Stimulated activated naive CD4-positive, alpha-beta T cell treated with Interleukin-2 at 50 U/mL for 16 hours (primary cell): ENCODE data around the gene MAN2A2.
"Not testable (repeated sequence)": the region's sequence is repeated elsewhere in the genome, so short reads cannot be mapped to it uniquely, and the experiment has no call there.

ENCODE experiments used
- DNase-seq: peaks from one replicate; lab custom pipeline; 2025; lab: John Stamatoyannopoulos, UW

Gene MAN2A2

DNA sequence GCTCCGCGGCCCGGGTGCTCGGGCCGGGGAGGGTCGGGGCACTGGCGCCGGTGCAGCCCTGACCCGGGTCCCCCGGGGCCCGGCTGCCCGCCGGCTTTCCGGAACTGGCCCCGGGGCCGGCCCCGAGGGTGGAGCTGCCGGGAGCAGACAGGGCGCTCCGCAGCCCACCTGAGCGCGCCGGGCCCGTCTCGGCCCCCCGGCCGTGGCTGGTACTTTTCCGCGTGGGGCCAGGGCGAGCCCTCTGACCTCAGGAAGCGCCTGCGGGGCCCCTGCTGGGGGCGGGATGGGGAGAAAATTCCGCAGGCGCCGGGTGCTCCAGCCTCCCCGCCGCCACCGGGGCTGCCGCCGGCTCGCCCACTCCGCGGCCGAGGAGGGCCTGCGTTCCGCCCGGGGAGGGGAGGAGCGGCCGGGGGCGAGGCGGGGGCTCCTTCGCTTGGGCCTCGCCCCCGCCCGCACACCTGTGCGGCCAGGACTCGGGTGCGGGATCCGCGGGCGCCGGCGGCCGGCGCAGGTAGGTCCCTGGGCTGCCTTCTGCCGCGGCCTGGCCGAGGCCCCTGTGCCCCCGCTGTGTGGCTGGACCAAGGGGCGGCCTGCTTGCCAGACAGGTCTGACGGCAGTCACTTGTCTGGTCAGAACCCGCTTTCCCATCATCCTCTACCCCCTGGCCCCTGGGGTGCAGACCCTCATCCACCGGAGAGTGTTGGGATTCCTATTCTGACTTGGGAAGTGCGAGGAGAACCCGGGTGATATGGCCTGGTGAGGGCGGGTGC lies 31.2 kb upstream of the MAN2A2 start:
- DNase-seq: peak; percentile 19

DNA sequence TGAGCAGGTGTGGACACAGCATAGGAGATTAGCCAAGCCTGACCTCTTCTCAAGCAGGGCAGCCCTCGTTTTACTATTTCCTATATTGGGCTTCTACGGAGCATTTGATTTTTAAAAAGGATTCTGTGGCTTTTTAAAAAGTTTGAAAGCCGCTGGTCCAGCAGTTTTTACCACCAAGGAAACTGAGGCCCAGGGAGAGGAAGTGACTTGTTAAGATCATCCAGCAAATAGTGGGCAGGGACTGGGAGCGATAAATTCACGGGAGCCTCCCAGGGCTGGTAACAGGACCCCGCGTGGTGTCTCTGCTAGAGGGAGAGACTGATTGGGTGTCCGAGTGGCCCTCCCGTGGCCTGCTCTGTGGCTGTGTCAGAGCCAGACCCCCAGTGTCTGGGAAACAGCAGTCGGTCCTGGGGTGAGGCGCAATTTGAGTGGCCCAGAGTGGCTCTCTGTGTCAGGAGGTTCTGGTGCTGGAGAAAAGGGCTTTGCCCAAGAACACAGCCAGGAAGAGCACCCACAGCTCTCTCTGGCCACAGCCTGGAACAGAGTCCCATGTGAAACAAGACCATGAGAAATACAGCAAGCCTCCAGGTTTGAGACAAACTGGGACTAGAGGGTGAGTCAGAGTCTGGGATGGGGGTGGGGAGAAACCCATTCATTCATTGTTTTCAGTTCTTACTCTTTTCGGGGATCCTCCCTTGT lies 30.5 kb upstream of the MAN2A2 start:
- DNase-seq: peak; percentile 59

DNA sequence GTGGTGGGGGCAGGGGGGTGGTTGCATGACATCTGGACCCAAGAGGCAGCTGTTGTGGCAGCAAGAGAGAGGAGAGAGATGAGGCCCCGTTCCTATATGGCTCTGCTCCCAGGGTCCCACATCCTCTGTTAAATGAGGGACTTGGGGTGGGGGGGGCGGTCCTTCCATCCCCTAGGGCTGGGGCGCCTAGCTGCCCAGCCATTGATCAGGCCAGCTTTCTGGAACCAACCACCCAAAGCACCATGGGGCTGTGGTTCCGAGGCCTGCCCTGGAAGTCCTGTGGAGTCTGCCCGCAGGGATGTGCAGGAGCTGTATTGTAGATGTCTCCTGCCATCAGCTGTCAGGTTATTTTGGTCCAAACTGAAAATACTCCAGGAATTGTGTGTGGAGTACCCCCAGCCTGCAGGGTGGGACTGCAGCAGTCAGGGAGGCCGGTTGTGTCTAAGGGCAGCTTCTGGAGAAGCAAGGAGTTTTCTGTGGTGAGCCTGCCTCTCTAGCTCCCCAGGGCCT lies 29.6 kb upstream of the MAN2A2 start:
- no peak for DNase-seq

DNA sequence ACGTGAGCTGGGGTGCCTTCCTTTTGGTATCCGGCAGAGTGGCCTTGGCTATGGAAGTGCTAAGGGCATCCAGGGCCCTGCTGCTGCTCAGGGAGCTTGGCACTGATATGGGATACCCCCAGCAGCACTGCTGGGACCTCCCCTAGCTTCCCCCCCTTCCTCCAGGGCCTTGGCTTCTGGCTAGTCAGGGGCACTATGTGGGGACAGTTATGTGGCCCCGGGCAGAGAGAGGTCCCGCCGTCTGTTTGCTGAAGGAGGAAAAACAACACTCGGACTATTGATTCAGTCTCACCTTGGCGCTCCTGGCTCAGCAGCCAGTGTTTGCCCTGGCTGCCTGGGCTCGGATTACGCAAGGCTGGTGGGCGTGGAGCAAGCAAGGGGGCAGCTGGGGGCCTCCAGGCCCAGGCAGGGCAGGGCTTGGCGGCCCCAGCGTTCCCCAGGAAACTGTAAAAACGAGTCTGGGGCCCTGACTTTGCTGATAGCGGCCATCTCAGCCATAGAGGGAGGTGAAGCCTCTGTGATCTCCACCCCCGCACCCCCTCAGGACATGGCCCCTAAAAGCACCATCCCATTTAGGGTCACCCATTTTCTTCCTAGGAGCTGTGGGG lies 29.0 kb upstream of the MAN2A2 start:
- no peak for DNase-seq

DNA sequence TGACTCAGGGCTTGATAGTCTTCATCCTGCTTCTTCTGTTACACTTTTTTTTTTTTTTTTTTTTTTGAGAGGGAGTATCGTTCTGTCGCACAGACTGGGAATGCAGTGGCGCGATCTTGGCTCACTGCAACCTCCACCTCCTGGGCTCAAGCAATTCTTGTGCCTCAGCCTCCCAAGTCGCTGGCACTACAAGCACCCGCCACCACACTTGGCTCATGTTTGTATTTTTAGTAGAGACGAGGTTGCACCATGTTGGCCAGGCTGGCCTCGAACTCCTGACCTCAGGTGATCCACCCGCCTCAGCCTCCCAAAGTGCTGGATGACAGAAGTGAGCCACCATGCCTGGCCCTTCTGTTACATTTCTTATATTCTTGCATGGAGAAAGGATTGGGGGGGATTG lies 28.1 kb upstream of the MAN2A2 start:
- DNase-seq: not testable (repeated sequence)

DNA sequence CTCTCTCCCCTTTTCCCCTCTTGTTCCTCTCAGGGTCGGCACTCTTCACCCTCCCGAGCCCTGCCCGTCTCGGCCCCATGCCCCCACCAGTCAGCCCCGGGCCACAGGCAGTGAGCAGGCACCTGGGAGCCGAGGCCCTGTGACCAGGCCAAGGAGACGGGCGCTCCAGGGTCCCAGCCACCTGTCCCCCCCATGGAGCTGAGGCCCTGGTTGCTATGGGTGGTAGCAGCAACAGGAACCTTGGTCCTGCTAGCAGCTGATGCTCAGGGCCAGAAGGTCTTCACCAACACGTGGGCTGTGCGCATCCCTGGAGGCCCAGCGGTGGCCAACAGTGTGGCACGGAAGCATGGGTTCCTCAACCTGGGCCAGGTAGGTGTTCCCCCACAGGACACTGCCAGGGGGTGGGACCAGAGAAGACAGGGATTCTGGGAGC lies 27.5 kb upstream of the MAN2A2 start:
- DNase-seq: no peak

DNA sequence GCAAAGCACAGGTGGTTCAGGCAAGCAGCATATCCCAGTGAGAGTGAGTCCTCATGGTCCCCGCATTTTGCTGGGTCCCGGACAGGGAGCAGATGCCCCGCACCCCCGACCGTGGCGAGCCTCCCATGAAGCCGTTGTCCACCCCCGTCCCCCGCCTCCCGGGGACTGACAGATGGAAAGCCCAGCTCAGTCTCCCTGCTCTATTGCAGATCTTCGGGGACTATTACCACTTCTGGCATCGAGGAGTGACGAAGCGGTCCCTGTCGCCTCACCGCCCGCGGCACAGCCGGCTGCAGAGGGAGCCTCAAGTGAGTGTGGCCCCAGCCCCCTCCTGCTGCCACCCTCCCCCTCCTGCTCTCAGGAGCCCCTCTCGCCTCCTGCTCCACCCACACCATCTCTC lies 27.1 kb upstream of the MAN2A2 start:
- no peak for DNase-seq

DNA sequence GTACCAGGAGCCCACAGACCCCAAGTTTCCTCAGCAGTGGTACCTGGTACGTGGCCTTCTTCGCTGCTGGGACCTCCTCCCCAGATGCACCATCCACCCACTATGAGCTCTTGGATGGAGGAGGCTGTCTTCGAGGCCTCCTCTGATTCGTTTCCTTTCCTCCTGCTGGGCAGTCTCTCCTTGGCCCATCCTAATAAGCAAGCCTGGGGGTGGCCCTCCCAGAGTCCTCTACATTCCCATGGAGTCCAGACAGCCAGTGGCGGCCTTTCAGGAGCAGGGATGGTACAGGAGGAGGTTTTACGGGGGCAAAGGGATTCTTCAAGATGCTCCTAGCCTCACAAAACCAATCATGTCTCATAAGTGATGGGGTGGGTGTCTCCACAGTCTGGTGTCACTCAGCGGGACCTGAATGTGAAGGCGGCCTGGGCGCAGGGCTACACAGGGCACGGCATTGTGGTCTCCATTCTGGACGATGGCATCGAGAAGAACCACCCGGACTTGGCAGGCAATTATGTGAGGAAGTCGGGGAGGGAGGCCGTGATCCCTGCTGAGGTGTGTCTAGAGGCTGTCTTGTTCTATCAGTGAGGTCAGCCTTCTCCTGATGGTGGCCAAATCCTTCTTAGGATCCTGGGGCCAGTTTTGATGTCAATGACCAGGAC lies 26.5 kb upstream of the MAN2A2 start:
- DNase-seq: no peak

DNA sequence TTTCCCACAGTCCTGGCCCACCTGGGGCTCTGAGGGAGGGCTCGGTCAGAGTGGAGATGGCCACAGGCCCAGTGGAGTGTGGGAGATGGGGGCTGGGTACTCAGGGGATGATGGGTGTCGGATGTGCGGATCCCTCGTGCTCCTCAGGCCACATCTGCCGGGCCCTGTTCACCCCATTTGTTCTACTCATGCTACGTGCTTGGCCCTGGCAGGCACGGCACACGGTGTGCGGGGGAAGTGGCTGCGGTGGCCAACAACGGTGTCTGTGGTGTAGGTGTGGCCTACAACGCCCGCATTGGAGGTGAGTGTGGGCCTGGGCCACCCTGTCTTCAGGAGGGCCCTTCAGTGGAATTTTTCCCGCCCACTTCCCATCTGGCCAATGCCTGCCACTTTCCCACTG lies 25.8 kb upstream of the MAN2A2 start:
- DNase-seq: no peak

DNA sequence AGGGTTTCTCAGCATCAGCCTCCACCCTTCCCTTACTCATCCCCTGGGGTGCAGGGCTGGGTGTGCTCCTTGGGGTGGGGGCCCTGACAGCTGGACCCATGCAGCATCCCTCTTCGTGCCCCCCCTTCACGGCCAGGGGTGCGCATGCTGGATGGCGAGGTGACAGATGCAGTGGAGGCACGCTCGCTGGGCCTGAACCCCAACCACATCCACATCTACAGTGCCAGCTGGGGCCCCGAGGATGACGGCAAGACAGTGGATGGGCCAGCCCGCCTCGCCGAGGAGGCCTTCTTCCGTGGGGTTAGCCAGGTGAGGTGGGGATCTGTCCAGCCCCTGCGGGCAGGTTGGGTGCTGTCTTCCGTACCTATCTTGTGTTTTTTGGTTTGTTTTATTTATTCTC lies 25.1 kb upstream of the MAN2A2 start:
- no peak for DNase-seq

DNA sequence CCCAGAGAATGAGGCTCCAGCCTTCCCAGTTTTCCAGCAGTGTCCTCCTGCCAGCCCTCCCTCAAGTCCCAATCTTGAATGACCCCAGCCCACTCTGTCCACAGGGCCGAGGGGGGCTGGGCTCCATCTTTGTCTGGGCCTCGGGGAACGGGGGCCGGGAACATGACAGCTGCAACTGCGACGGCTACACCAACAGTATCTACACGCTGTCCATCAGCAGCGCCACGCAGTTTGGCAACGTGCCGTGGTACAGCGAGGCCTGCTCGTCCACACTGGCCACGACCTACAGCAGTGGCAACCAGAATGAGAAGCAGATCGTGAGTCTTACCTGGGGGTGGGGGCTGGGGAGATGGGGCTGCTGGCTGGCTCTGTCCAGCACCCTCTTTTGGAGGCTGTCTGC lies 24.4 kb upstream of the MAN2A2 start:
- DNase-seq: no peak

DNA sequence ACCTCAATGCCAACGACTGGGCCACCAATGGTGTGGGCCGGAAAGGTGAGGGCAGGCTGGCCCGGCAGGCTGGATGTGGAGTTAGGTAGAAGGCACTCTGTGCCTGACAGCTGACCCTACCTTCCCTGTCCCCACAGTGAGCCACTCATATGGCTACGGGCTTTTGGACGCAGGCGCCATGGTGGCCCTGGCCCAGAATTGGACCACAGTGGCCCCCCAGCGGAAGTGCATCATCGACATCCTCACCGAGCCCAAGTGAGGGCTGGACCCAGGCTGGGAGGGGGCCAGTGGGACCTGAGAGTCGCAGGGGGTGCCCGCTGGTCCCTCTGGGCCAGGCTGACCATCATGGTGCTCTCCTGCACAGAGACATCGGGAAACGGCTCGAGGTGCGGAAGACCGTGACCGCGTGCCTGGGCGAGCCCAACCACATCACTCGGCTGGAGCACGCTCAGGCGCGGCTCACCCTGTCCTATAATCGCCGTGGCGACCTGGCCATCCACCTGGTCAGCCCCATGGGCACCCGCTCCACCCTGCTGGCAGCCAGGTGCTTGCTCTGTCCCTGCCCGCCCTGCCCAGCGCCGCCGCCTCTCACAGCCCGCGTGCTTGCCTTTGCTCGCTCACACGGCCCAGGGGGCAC lies 23.3 kb upstream of the MAN2A2 start:
- DNase-seq: no peak

DNA sequence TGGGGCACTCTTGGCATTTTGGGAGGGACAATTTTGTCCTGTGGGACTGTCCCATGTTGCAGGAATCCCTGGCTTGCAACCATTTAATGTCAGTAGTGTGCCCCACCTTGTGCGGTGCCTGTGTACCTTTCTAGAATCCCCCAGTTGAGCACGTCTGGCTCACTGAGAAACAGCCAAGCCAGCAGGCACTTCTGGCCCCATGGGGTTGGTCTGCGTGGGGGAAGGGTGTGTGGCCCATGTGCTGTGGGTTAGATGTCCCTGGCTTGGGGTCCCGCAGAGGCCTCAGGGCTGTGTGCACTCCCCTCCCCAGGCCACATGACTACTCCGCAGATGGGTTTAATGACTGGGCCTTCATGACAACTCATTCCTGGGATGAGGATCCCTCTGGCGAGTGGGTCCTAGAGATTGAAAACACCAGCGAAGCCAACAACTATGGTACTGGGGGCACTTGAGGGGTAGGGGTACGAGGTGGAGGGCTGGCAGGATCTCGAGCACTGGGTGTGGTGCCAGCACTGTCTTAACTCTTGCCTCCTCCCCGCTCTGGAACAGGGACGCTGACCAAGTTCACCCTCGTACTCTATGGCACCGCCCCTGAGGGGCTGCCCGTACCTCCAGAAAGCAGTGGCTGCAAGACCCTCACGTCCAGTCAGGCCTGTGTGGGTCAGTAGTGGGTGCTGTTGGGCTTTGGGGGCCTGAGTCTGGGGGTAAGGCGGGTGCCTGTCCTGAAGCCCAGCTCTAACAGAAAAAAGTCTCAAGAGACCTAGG lies 22.5 kb upstream of the MAN2A2 start:
- DNase-seq: no peak

DNA sequence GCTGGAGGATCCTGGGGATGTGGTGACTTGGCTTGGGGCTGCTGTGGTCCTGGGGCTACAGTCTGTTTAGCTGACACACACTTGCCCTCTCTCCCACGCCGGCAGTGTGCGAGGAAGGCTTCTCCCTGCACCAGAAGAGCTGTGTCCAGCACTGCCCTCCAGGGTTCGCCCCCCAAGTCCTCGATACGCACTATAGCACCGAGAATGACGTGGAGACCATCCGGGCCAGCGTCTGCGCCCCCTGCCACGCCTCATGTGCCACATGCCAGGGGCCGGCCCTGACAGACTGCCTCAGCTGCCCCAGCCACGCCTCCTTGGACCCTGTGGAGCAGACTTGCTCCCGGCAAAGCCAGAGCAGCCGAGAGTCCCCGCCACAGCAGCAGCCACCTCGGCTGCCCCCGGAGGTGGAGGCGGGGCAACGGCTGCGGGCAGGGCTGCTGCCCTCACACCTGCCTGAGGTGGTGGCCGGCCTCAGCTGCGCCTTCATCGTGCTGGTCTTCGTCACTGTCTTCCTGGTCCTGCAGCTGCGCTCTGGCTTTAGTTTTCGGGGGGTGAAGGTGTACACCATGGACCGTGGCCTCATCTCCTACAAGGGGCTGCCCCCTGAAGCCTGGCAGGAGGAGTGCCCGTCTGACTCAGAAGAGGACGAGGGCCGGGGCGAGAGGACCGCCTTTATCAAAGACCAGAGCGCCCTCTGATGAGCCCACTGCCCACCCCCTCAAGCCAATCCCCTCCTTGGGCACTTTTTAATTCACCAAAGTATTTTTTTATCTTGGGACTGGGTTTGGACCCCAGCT lies 21.7 kb upstream of the MAN2A2 start:
- DNase-seq: no peak

DNA sequence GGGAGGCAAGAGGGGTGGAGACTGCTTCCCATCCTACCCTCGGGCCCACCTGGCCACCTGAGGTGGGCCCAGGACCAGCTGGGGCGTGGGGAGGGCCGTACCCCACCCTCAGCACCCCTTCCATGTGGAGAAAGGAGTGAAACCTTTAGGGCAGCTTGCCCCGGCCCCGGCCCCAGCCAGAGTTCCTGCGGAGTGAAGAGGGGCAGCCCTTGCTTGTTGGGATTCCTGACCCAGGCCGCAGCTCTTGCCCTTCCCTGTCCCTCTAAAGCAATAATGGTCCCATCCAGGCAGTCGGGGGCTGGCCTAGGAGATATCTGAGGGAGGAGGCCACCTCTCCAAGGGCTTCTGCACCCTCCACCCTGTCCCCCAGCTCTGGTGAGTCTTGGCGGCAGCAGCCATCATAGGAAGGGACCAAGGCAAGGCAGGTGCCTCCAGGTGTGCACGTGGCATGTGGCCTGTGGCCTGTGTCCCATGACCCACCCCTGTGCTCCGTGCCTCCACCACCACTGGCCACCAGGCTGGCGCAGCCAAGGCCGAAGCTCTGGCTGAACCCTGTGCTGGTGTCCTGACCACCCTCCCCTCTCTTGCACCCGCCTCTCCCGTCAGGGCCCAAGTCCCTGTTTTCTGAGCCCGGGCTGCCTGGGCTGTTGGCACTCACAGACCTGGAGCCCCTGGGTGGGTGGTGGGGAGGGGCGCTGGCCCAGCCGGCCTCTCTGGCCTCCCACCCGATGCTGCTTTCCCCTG lies 21.0 kb upstream of the MAN2A2 start:
- no peak for DNase-seq

DNA sequence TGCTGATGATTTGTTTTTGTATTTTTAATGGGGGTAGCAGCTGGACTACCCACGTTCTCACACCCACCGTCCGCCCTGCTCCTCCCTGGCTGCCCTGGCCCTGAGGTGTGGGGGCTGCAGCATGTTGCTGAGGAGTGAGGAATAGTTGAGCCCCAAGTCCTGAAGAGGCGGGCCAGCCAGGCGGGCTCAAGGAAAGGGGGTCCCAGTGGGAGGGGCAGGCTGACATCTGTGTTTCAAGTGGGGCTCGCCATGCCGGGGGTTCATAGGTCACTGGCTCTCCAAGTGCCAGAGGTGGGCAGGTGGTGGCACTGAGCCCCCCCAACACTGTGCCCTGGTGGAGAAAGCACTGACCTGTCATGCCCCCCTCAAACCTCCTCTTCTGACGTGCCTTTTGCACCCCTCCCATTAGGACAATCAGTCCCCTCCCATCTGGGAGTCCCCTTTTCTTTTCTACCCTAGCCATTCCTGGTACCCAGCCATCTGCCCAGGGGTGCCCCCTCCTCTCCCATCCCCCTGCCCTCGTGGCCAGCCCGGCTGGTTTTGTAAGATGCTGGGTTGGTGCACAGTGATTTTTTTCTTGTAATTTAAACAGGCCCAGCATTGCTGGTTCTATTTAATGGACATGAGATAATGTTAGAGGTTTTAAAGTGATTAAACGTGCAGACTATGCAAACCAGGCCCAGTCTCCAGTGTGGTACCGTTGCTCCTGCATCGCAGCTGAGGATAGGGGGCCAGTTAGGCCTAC lies 20.1 kb upstream of the MAN2A2 start:
- DNase-seq: no peak

DNA sequence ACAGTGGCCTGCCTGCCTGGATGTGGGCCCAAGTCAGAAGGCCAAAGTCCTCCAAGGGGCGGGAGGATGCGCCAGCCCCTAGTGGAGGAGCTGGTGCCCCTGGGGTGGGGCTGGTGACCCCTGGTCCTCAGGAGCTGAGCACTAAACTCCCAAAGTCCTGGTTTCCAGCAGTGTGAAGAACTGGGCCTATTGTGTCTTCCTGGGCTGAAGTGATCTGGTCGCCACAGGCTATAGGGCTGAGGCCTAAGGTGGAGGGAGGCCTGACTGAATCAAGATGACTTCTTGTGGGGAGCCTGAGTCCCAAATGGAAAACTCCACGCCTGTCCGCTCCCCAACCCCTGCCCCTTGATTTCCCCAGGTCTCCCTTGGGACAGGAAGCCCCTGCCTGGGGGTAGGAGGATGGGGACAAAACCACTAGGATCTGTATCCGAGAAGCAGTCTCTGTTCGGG lies 19.6 kb upstream of the MAN2A2 start:
- DNase-seq: no peak

DNA sequence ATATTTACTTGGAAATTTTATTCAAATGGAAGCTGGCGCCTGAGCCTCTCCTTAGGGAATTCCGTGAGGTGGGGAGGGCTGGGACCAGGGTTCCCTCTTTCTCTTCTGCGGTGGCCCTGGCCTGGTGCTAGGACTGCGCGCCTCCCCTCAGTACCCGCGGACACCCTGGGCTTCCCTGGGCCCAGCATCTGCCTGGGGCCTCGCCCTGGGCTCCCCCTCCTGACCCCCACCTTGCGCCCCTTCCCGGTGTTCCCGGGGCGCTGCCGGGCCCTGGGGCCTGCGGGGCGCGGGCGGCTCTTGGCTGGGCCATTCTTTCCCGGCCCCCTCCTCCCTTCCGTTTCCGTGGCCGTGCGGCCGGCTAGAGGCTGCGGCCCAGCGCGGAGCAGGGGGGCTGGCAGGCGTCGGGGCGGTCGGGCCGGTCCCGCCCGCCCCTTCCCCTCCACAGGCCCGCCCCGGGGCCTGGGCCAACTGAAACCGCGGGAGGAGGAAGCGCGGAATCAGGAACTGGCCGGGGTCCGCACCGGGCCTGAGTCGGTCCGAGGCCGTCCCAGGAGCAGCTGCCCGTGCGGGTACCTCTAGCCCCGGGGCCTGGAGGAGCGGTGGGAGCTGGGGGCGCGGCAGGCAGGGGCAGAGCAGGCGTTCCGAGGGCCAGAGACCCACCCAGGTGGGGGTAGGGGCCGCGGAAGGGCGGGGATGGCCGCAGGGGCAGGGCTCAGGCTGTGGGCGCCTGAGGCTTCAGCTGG lies 19.0 kb upstream of the MAN2A2 start, which contains the start of gene FES:
Gene FES (plus strand): TSS at position 529 of the 743 bp plus-strand sequence. CDS start 542 bp downstream, outside the sequence.
- no peak for DNase-seq
